HepG2 (cell line): ENCODE measurements around the gene SMLR1. TPM values are rescaled to one million over a fixed set of nuclear protein-coding genes. Genes with fewer than 3 reads are reported as not detected.

Source experiments
- ARNTL ChIP-seq: sonication (generic); formaldehyde crosslinking; IDR thresholded peaks from 2 replicates; pipeline ENCODE4 v1.4.0; 2020; ENCODE audit warnings: mild to moderate bottlenecking, missing genetic modification reagents
- FOXM1 ChIP-seq: sonication (generic); formaldehyde crosslinking; IDR thresholded peaks from 2 replicates; pipeline ENCODE4 v1.5.0; 2020; ENCODE audit warnings: missing genetic modification reagents
- GABPB1 ChIP-seq: IDR thresholded peaks from 2 replicates; pipeline ENCODE4 v1.6.1; 2016; ENCODE audit warnings: mild to moderate bottlenecking, missing genetic modification reagents, moderate library complexity, missing compliant biosample characterization
- HMG20A ChIP-seq: IDR thresholded peaks from 2 replicates; pipeline ENCODE4 v1.6.1; 2016; ENCODE audit warnings: borderline replicate concordance
- KAT8 ChIP-seq: IDR thresholded peaks from 2 replicates; pipeline ENCODE4 v1.6.1; 2016; ENCODE audit warnings: missing genetic modification reagents, missing compliant biosample characterization
- PAF1 ChIP-seq: IDR thresholded peaks from 2 replicates; pipeline ENCODE4 v1.6.1; 2016; ENCODE audit warnings: missing genetic modification reagents, missing compliant biosample characterization
- POLR2G ChIP-seq: fragments of 200-400 bp; formaldehyde crosslinking; IDR thresholded peaks from 2 replicates; pipeline ENCODE4 v1.6.1; 2018; ENCODE audit warnings: mild to moderate bottlenecking, low read depth, low read length, moderate library complexity
- SMARCE1 ChIP-seq: fragments of 450-650 bp; IDR thresholded peaks from 2 replicates; pipeline ENCODE4 v1.6.1; 2017; ENCODE audit warnings: borderline replicate concordance
- SP2 ChIP-seq: sonication (generic); formaldehyde crosslinking; IDR thresholded peaks from 2 replicates; pipeline ENCODE4 v1.5.1; 2020; ENCODE audit warnings: mild to moderate bottlenecking, missing genetic modification reagents
- SRSF9 ChIP-seq: fragments of 200-400 bp; formaldehyde crosslinking; IDR thresholded peaks from 2 replicates; pipeline ENCODE4 v1.6.1; 2018; ENCODE audit warnings: borderline replicate concordance, mild to moderate bottlenecking, low read depth, low read length; ENCODE audit not compliant: insufficient read depth, poor library complexity, severe bottlenecking
- TBP ChIP-seq: sonication (generic); formaldehyde crosslinking; IDR thresholded peaks from 2 replicates; pipeline ENCODE4 v1.5.0; 2020; ENCODE audit warnings: missing genetic modification reagents
- ZBTB2 ChIP-seq: sonication (generic); formaldehyde crosslinking; IDR thresholded peaks from 2 replicates; pipeline ENCODE4 v1.8.0; 2022; ENCODE audit warnings: low read depth, missing genetic modification reagents
- ZNF138 ChIP-seq: sonication (generic); formaldehyde crosslinking; IDR thresholded peaks from 2 replicates; pipeline ENCODE4 v1.5.0; 2020; ENCODE audit warnings: mild to moderate bottlenecking, low read depth, missing genetic modification reagents
- ZNF317 ChIP-seq: sonication (generic); formaldehyde crosslinking; IDR thresholded peaks from 2 replicates; pipeline ENCODE4 v1.5.0; 2020; ENCODE audit warnings: mild to moderate bottlenecking, missing genetic modification reagents
- ZNF503 ChIP-seq: sonication (generic); formaldehyde crosslinking; IDR thresholded peaks from 2 replicates; pipeline ENCODE4 v1.4.0; 2020; ENCODE audit warnings: missing genetic modification reagents
- ZNF543 ChIP-seq: sonication (generic); formaldehyde crosslinking; IDR thresholded peaks from 2 replicates; pipeline ENCODE4 v1.4.0; 2020; ENCODE audit warnings: mild to moderate bottlenecking, missing genetic modification reagents
- ZNF550 ChIP-seq: sonication (generic); formaldehyde crosslinking; IDR thresholded peaks from 2 replicates; pipeline ENCODE4 v1.4.0; 2020; ENCODE audit warnings: mild to moderate bottlenecking, missing genetic modification reagents, borderline replicate concordance
- ZNF678 ChIP-seq: sonication (generic); formaldehyde crosslinking; IDR thresholded peaks from 2 replicates; pipeline ENCODE4 v1.4.0; 2020; ENCODE audit warnings: mild to moderate bottlenecking, missing genetic modification reagents
- polyA plus RNA-seq, 8 experiments: library from polyadenylated mRNA; depleted of rRNA in 3 of 8; stranded (reverse) in 7 of 8; unstranded in 1 of 8; fragments of >200 nt; fragmentation: Illumina TruSeq in 4 of 8; extraction: Trizol in 4 of 8; gene quantifications; 2 replicates each; pipeline versions ENCODE4 v1.2.1 to v1.2.3, GENCODE V29; 2011 to 2016; ENCODE audit warnings: low read depth in 4 of 8, missing spikeins in 1 of 8, mixed read lengths in 1 of 8; ENCODE audit not compliant: insufficient read depth in 1 of 8
- total RNA-seq, 5 experiments: library from RNA; depleted of rRNA; stranded (reverse); fragments of >200 nt; fragmentation: Illumina TruSeq; extraction: Trizol; gene quantifications; 2 replicates each; pipeline ENCODE4 v1.2.3, GENCODE V29; 2016; ENCODE audit warnings: low read depth in 1 of 5
- TF ChIP-seq, protein P1 (sequence below): sonication (generic); formaldehyde crosslinking; IDR thresholded peaks from 2 replicates; pipeline ENCODE4 v1.4.0; 2020; ENCODE audit warnings: missing genetic modification reagents
- TF ChIP-seq, protein P2 (sequence below): sonication (generic); formaldehyde crosslinking; IDR thresholded peaks from 2 replicates; pipeline ENCODE4 v1.4.0; 2020; ENCODE audit warnings: mild to moderate bottlenecking, missing genetic modification reagents

Gene SMLR1
- total and polyA plus RNA-seq, 2 of the 13 experiments (the other 11 are each of a cell fraction or from before 2014, with no cell fraction given): 41.8 to 104 TPM

DNA sequence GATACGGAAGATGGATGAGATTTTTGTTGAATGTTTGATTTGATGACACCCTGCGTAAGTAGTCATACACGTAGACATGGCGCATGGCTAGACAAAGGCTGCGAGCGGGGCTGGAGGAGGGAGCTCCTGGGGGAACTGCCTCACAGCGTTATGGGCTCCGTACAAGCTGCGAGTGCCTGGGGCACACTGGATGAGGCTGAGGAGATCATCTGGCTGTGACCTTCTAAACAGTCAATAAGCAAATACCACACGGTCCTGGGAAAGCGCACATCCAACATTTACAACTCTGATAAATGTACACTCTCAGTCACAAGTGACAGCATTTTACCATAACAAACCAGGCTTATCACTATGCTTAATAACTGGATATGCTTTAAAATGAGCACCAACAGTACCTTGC, 37.1 kb downstream of the SMLR1 start (continued):
- TF ChIP-seq ZNF503: peak; percentile 30; the same call in 1 of the 2 replicates
- TF ChIP-seq ZBTB2: no peak
- TF ChIP-seq ARNTL: peak; percentile 61; the same call in 1 of the 2 replicates
- no peak for TF ChIP-seq FOXM1 (CRISPR knock-in tag)
- TF ChIP-seq POLR2G: no peak
- TF ChIP-seq ZNF543 (CRISPR knock-in tag): 0 out of 2 replicates have a peak, but pooled peaks have one; percentile 26
- TF ChIP-seq, protein P1, sequence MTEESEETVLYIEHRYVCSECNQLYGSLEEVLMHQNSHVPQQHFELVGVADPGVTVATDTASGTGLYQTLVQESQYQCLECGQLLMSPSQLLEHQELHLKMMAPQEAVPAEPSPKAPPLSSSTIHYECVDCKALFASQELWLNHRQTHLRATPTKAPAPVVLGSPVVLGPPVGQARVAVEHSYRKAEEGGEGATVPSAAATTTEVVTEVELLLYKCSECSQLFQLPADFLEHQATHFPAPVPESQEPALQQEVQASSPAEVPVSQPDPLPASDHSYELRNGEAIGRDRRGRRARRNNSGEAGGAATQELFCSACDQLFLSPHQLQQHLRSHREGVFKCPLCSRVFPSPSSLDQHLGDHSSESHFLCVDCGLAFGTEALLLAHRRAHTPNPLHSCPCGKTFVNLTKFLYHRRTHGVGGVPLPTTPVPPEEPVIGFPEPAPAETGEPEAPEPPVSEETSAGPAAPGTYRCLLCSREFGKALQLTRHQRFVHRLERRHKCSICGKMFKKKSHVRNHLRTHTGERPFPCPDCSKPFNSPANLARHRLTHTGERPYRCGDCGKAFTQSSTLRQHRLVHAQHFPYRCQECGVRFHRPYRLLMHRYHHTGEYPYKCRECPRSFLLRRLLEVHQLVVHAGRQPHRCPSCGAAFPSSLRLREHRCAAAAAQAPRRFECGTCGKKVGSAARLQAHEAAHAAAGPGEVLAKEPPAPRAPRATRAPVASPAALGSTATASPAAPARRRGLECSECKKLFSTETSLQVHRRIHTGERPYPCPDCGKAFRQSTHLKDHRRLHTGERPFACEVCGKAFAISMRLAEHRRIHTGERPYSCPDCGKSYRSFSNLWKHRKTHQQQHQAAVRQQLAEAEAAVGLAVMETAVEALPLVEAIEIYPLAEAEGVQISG (CRISPR knock-in tag): peak; percentile 53; the same call in 1 of the 2 replicates
- TF ChIP-seq SMARCE1: no peak
- TF ChIP-seq GABPB1 (CRISPR knock-in tag): 0 out of 2 replicates have a peak, but pooled peaks have one; percentile 31
- TF ChIP-seq TBP (CRISPR knock-in tag): no peak
- TF ChIP-seq PAF1 (CRISPR knock-in tag): 0 out of 2 replicates have a peak, but pooled peaks have one; percentile 44
- peak; percentile 81; the same call in 1 of the 2 replicates for TF ChIP-seq HMG20A
- TF ChIP-seq ZNF138 (CRISPR knock-in tag): no peak
- TF ChIP-seq ZNF317 (CRISPR knock-in tag): no peak
- TF ChIP-seq SRSF9: no peak
- TF ChIP-seq SP2: no peak
- TF ChIP-seq ZNF550 (CRISPR knock-in tag): no peak
- TF ChIP-seq, protein P2, sequence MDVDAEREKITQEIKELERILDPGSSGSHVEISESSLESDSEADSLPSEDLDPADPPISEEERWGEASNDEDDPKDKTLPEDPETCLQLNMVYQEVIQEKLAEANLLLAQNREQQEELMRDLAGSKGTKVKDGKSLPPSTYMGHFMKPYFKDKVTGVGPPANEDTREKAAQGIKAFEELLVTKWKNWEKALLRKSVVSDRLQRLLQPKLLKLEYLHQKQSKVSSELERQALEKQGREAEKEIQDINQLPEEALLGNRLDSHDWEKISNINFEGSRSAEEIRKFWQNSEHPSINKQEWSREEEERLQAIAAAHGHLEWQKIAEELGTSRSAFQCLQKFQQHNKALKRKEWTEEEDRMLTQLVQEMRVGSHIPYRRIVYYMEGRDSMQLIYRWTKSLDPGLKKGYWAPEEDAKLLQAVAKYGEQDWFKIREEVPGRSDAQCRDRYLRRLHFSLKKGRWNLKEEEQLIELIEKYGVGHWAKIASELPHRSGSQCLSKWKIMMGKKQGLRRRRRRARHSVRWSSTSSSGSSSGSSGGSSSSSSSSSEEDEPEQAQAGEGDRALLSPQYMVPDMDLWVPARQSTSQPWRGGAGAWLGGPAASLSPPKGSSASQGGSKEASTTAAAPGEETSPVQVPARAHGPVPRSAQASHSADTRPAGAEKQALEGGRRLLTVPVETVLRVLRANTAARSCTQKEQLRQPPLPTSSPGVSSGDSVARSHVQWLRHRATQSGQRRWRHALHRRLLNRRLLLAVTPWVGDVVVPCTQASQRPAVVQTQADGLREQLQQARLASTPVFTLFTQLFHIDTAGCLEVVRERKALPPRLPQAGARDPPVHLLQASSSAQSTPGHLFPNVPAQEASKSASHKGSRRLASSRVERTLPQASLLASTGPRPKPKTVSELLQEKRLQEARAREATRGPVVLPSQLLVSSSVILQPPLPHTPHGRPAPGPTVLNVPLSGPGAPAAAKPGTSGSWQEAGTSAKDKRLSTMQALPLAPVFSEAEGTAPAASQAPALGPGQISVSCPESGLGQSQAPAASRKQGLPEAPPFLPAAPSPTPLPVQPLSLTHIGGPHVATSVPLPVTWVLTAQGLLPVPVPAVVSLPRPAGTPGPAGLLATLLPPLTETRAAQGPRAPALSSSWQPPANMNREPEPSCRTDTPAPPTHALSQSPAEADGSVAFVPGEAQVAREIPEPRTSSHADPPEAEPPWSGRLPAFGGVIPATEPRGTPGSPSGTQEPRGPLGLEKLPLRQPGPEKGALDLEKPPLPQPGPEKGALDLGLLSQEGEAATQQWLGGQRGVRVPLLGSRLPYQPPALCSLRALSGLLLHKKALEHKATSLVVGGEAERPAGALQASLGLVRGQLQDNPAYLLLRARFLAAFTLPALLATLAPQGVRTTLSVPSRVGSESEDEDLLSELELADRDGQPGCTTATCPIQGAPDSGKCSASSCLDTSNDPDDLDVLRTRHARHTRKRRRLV (CRISPR knock-in tag): no peak
- 0 out of 2 replicates have a peak, but pooled peaks have one; percentile 14 for TF ChIP-seq KAT8 (CRISPR knock-in tag)
- TF ChIP-seq ZNF678 (CRISPR knock-in tag): no peak
